Neural cell (in vitro differentiated cells): Measurements from ENCODE around the gene ST3GAL4.

ENCODE experiments used
- EP300 ChIP-seq: fragments of 450-650 bp; conservative IDR thresholded peaks from 2 replicates; pipeline ENCODE4 v1.6.1; 2014; ENCODE audit warnings: antibody characterized with exemption, mild to moderate bottlenecking, moderate library complexity; ENCODE audit not compliant: poor library complexity, severe bottlenecking
- EZH2 ChIP-seq: fragments of 200-600, 300-800 bp; shearing (Covaris generic), sonication (generic); IDR thresholded peaks from 2 replicates; pipeline ENCODE4 v1.6.1; 2014; ENCODE audit warnings: antibody characterized with exemption, low read length, borderline replicate concordance, mild to moderate bottlenecking; ENCODE audit not compliant: insufficient read depth, poor library complexity, severe bottlenecking
- SMC3 ChIP-seq: fragments of 450-650 bp; conservative IDR thresholded peaks from 2 replicates; pipeline ENCODE4 v1.6.1; 2014; ENCODE audit warnings: antibody characterized with exemption, mild to moderate bottlenecking, moderate library complexity; ENCODE audit not compliant: poor library complexity
- TF ChIP-seq, protein P1 (sequence below): fragments of 450-650 bp; IDR thresholded peaks from 2 replicates; pipeline ENCODE4 v1.5.1; 2014; ENCODE audit warnings: antibody characterized with exemption, mild to moderate bottlenecking, moderate library complexity; ENCODE audit not compliant: poor library complexity, severe bottlenecking
- TF ChIP-seq, protein P2 (sequence below): IDR thresholded peaks from 2 replicates; pipeline ENCODE4 v1.6.1; 2012; ENCODE audit warnings: borderline replicate concordance

DNA sequence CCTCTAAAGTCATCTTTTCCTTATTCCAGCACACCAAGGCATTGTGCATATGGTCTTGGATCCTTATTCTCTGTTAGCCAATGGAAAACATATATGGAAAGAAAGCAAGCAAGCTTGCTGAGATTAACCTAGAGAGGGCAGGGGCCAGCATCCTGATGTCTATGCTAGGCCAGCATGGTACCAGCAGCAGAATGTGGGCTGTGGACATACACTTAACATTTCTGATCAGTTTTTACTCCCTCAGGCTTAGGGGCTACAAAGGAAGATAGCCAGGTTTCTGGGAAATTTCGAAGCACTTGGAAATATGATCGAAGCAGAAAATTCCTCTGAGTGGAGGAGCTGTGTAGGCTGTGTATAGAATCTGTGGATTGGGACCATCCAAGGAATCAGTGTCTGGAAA is 67.0 kb downstream of the ST3GAL4 start:
- TF ChIP-seq EZH2 (no peak), SMC3 (no peak), EP300 (no peak)
- TF ChIP-seq, protein P1, sequence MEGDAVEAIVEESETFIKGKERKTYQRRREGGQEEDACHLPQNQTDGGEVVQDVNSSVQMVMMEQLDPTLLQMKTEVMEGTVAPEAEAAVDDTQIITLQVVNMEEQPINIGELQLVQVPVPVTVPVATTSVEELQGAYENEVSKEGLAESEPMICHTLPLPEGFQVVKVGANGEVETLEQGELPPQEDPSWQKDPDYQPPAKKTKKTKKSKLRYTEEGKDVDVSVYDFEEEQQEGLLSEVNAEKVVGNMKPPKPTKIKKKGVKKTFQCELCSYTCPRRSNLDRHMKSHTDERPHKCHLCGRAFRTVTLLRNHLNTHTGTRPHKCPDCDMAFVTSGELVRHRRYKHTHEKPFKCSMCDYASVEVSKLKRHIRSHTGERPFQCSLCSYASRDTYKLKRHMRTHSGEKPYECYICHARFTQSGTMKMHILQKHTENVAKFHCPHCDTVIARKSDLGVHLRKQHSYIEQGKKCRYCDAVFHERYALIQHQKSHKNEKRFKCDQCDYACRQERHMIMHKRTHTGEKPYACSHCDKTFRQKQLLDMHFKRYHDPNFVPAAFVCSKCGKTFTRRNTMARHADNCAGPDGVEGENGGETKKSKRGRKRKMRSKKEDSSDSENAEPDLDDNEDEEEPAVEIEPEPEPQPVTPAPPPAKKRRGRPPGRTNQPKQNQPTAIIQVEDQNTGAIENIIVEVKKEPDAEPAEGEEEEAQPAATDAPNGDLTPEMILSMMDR, result no peak
- TF ChIP-seq, protein P2, sequence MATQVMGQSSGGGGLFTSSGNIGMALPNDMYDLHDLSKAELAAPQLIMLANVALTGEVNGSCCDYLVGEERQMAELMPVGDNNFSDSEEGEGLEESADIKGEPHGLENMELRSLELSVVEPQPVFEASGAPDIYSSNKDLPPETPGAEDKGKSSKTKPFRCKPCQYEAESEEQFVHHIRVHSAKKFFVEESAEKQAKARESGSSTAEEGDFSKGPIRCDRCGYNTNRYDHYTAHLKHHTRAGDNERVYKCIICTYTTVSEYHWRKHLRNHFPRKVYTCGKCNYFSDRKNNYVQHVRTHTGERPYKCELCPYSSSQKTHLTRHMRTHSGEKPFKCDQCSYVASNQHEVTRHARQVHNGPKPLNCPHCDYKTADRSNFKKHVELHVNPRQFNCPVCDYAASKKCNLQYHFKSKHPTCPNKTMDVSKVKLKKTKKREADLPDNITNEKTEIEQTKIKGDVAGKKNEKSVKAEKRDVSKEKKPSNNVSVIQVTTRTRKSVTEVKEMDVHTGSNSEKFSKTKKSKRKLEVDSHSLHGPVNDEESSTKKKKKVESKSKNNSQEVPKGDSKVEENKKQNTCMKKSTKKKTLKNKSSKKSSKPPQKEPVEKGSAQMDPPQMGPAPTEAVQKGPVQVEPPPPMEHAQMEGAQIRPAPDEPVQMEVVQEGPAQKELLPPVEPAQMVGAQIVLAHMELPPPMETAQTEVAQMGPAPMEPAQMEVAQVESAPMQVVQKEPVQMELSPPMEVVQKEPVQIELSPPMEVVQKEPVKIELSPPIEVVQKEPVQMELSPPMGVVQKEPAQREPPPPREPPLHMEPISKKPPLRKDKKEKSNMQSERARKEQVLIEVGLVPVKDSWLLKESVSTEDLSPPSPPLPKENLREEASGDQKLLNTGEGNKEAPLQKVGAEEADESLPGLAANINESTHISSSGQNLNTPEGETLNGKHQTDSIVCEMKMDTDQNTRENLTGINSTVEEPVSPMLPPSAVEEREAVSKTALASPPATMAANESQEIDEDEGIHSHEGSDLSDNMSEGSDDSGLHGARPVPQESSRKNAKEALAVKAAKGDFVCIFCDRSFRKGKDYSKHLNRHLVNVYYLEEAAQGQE, result no peak
